ENCODE measurements around the gene VPS13D.
A peak's percentile ranks its signal among the peaks of the same experiment; 100 is the strongest.

Gene VPS13D

GRCh38 chr1:12189328-12189682 lies 40.5 kb upstream of the VPS13D start:
- Histone ChIP-seq H3K4me3 (ENCODE audit: severe bottlenecking) (no peak overlapping the region), H3K36me3 (ENCODE audit: low read depth) (no peaks in the 10 kb centered on the region), H3K9me3 (ENCODE audit: severe bottlenecking) (no peaks in the 10 kb centered on the region), H3K4me1 (ENCODE audit: insufficient read depth, poor library complexity, severe bottlenecking) (no peaks in the 10 kb centered on the region), H3K27me3 (ENCODE audit: insufficient read depth, poor library complexity, severe bottlenecking) (peaks cover 7% of the 10 kb centered on the region), H3K27ac (ENCODE audit: poor library complexity, severe bottlenecking) (no peak overlapping the region)
- ATAC-seq (ENCODE audit: low read depth) = no peak
- DNase-seq (ENCODE audit: low spot score) = no peak
- no peak for TF ChIP-seq CTCF (IDR thresholded peaks at IDR 0.05; ENCODE audit: poor library complexity, severe bottlenecking)

- H3K27me3 ChIP-seq (ENCODE audit: insufficient read depth, poor library complexity, severe bottlenecking) = peaks cover 7% of the 10 kb centered on the region
- DNase-seq (ENCODE audit: low spot score) = no peak
- H3K9me3 ChIP-seq (ENCODE audit: severe bottlenecking) = no peaks in the 10 kb centered on the region
- no peaks in the 10 kb centered on the region for H3K4me1 ChIP-seq (ENCODE audit: insufficient read depth, poor library complexity, severe bottlenecking)
- ATAC-seq (ENCODE audit: low read depth) = peak; percentile 18; the same call in 1 of the 3 replicates
- H3K4me3 ChIP-seq (ENCODE audit: severe bottlenecking) = no peak overlapping the region
- no peak overlapping the region for H3K27ac ChIP-seq (ENCODE audit: poor library complexity, severe bottlenecking)
- H3K36me3 ChIP-seq (ENCODE audit: low read depth) = no peaks in the 10 kb centered on the region
- no peak for TF ChIP-seq CTCF (IDR thresholded peaks at IDR 0.05; ENCODE audit: poor library complexity, severe bottlenecking)
Measured at GRCh38 chr1:12191242-12192032, 38.4 kb upstream of the VPS13D start.

- ATAC-seq (ENCODE audit: low read depth) = no peak
Measured at GRCh38 chr1:12194666-12195216, 35.1 kb upstream of the VPS13D start.

GRCh38 chr1:12195416-12195815 lies 34.4 kb upstream of the VPS13D start:
- ATAC-seq (ENCODE audit: low read depth) = no peak
- no peak for DNase-seq (ENCODE audit: low spot score)
- Histone ChIP-seq H3K27me3 (ENCODE audit: insufficient read depth, poor library complexity, severe bottlenecking) (peaks cover 7% of the 10 kb centered on the region), H3K36me3 (ENCODE audit: low read depth) (no peaks in the 10 kb centered on the region), H3K9me3 (ENCODE audit: severe bottlenecking) (no peaks in the 10 kb centered on the region), H3K4me3 (ENCODE audit: severe bottlenecking) (no peak overlapping the region), H3K27ac (ENCODE audit: poor library complexity, severe bottlenecking) (no peak overlapping the region), H3K4me1 (ENCODE audit: insufficient read depth, poor library complexity, severe bottlenecking) (no peaks in the 10 kb centered on the region)
- no peak for TF ChIP-seq CTCF (IDR thresholded peaks at IDR 0.05; ENCODE audit: poor library complexity, severe bottlenecking)

More at GRCh38 chr1:12194666-12195216, 35.1 kb upstream of the VPS13D start:
- H3K27me3 ChIP-seq (ENCODE audit: insufficient read depth, poor library complexity, severe bottlenecking) = peaks cover 7% of the 10 kb centered on the region
- no peaks in the 10 kb centered on the region for H3K4me1 ChIP-seq (ENCODE audit: insufficient read depth, poor library complexity, severe bottlenecking)
- H3K36me3 ChIP-seq (ENCODE audit: low read depth) = no peaks in the 10 kb centered on the region
- no peak for TF ChIP-seq CTCF (IDR thresholded peaks at IDR 0.05; ENCODE audit: poor library complexity, severe bottlenecking)
- no peaks in the 10 kb centered on the region for H3K9me3 ChIP-seq (ENCODE audit: severe bottlenecking)
- no peak overlapping the region for H3K4me3 ChIP-seq (ENCODE audit: severe bottlenecking)
- DNase-seq (ENCODE audit: low spot score) = no peak
- H3K27ac ChIP-seq (ENCODE audit: poor library complexity, severe bottlenecking) = no peak overlapping the region
